Stimulated activated CD8-positive, alpha-beta memory T cell treated with anti-CD3 and anti-CD28 coated beads, Interleukin-7, amount 100 ng/mL, for 1 hour (primary cell): ENCODE data around the gene RBPMS2.

ENCODE experiments used
- DNase-seq, 2 donors: peaks; one replicate each; pipeline ENCODE4 v3.0.0-alpha.2; 2020; ENCODE audit warnings: low read depth in 2 of 2

The RBPMS2 gene

GRCh38 chr15:64695561-64695992 is 79.8 kb downstream of the RBPMS2 start:
- DNase-seq, result no peak

GRCh38 chr15:64694816-64695215 is 80.6 kb downstream of the RBPMS2 start:
- DNase-seq, result no peak

GRCh38 chr15:64693134-64693533 is 82.3 kb downstream of the RBPMS2 start:
- DNase-seq, result no peak

GRCh38 chr15:64691896-64692565 is 83.4 kb downstream of the RBPMS2 start:
- no peak for DNase-seq

- no peak for DNase-seq
Observed at GRCh38 chr15:64690578-64691296, 84.7 kb downstream of the RBPMS2 start.

- DNase-seq, result no peak
Observed at GRCh38 chr15:64690008-64690407, 85.4 kb downstream of the RBPMS2 start.
